Measurements from ENCODE around the gene P2RY6. TPM values are rescaled to one million over a fixed set of nuclear protein-coding genes. Genes with fewer than 3 reads are reported as not detected.

Gene P2RY6
- total RNA-seq, 2 donors from 2014 or later: 0.31 to 0.37 TPM

DNA sequence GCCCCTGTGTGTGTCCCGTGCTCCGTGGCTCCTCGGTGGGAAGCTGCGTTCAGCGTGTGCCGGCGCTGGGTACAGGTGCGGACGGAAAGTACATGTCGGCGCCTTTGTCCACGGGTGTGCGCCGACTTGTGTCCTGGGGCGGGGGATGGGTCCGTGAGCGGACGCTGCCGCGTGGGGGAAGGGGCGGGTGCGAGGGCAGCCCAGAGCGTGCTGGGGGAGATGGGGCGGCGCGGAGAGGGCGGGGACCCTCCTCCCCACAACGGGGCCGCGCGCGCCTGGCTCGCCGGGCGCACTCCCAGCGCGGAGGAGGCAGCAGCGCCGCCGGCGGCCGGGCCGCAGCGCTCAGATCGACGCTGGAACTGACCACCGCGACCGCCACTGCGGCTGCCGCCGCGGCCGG lies 70.5 kb downstream of the P2RY6 start:
- Histone ChIP-seq H3K4me1 (ENCODE audit: control insufficient read depth, insufficient read depth, low read length) (no peaks in the 10 kb centered on the region), H3K9me3 (ENCODE audit: control insufficient read depth, low read length) (no peaks in the 10 kb centered on the region), H3K4me3 (ENCODE audit: low read length) (peak overlapping the region; percentile 3), H3K36me3 (ENCODE audit: control insufficient read depth, insufficient read depth, low read length) (no peaks in the 10 kb centered on the region), H3K27me3 (ENCODE audit: control insufficient read depth, insufficient read depth, low read length, poor library complexity, severe bottlenecking) (peaks cover 9% of the 10 kb centered on the region), H3K9ac (ENCODE audit: extremely low read depth, low read length, poor library complexity, severe bottlenecking) (no peak overlapping the region), H3K27ac (ENCODE audit: low read depth, low read length) (no peak overlapping the region)
- Mint-ChIP-seq H3K36me3 (ENCODE audit: low read depth) (peaks cover 9% of the 10 kb centered on the region), H3K9me3 (no peaks in the 10 kb centered on the region), H3K4me1 (peaks cover 7% of the 10 kb centered on the region), H3K4me3 (peak overlapping the region; percentile 51), H3K27ac (no peak overlapping the region), H3K27me3 (ENCODE audit: insufficient read depth) (peaks cover 33% of the 10 kb centered on the region)
- no peak for DNase-seq
- TF ChIP-seq, protein P1, sequence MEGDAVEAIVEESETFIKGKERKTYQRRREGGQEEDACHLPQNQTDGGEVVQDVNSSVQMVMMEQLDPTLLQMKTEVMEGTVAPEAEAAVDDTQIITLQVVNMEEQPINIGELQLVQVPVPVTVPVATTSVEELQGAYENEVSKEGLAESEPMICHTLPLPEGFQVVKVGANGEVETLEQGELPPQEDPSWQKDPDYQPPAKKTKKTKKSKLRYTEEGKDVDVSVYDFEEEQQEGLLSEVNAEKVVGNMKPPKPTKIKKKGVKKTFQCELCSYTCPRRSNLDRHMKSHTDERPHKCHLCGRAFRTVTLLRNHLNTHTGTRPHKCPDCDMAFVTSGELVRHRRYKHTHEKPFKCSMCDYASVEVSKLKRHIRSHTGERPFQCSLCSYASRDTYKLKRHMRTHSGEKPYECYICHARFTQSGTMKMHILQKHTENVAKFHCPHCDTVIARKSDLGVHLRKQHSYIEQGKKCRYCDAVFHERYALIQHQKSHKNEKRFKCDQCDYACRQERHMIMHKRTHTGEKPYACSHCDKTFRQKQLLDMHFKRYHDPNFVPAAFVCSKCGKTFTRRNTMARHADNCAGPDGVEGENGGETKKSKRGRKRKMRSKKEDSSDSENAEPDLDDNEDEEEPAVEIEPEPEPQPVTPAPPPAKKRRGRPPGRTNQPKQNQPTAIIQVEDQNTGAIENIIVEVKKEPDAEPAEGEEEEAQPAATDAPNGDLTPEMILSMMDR (conservative IDR thresholded peaks at IDR 0.05): peak; percentile 46
- 11 to 22% methylated on average over 11 to 54 of the region's 54 CpGs for WGBS, 2 experiments (ENCODE audit: insufficient coverage in 1 of 2, insufficient read length in 1 of 2)

DNA sequence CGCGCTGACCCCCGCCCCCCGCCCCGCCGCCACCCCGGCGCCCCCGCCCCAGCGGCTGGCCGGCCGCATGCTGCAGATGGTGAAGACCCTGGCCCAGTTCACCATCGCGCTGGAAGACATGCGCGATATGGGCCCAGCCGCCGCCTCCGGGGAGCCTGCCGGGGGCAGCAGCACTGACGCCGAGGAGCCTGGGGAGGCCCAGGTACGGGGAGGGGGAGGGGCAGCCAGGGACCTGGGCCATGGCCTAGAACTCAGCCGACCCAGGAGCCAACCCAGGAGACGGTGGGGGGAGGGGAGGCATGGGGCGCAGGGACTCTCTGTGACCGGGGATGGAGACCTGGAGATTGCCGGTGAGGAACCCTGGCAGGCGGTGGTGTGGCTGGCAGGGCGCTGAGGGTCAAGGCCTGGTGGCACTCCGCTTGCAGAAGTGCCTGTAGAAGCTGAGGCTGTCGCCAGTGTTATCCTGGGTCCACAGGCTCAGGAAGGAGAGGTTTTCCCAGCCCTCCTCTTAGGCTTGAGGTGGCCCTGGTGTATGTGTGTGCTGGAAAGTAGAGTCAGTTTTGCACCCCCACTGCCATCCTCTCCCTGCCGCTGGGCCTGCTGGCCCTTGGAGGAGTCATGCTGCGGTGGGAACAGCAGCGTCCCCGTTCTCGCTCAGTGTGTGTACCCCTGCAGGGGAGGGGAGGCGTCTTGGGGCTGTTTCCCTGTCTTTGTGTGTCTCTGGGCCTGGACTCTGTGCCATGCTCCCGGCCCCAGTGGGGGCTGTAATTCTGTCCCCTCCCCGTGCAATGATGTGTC lies 71.1 kb downstream of the P2RY6 start:
- H3K27ac ChIP-seq (ENCODE audit: low read depth, low read length): no peak overlapping the region
- Mint-ChIP-seq H3K36me3 (ENCODE audit: low read depth) (peaks cover 12% of the 10 kb centered on the region), H3K9me3 (no peaks in the 10 kb centered on the region), H3K4me3 (peak overlapping the region; percentile 51), H3K27ac (no peak overlapping the region), H3K4me1 (peaks cover 7% of the 10 kb centered on the region), H3K27me3 (ENCODE audit: insufficient read depth) (peaks cover 33% of the 10 kb centered on the region)
- no peaks in the 10 kb centered on the region for H3K4me1 ChIP-seq (ENCODE audit: control insufficient read depth, insufficient read depth, low read length)
- 38 to 52% methylated on average over 17 to 40 of the region's 40 CpGs for WGBS, 2 experiments (ENCODE audit: insufficient coverage in 1 of 2, insufficient read length in 1 of 2)
- H3K36me3 ChIP-seq (ENCODE audit: control insufficient read depth, insufficient read depth, low read length): no peaks in the 10 kb centered on the region
- H3K9ac ChIP-seq (ENCODE audit: extremely low read depth, low read length, poor library complexity, severe bottlenecking): no peak overlapping the region
- no peak overlapping the region for H3K4me3 ChIP-seq (ENCODE audit: low read length)
- peak; percentile 80 for DNase-seq
- H3K27me3 ChIP-seq (ENCODE audit: control insufficient read depth, insufficient read depth, low read length, poor library complexity, severe bottlenecking): peaks cover 9% of the 10 kb centered on the region
- TF ChIP-seq, protein P1 (conservative IDR thresholded peaks at IDR 0.05): no peak
- H3K9me3 ChIP-seq (ENCODE audit: control insufficient read depth, low read length): no peaks in the 10 kb centered on the region

DNA sequence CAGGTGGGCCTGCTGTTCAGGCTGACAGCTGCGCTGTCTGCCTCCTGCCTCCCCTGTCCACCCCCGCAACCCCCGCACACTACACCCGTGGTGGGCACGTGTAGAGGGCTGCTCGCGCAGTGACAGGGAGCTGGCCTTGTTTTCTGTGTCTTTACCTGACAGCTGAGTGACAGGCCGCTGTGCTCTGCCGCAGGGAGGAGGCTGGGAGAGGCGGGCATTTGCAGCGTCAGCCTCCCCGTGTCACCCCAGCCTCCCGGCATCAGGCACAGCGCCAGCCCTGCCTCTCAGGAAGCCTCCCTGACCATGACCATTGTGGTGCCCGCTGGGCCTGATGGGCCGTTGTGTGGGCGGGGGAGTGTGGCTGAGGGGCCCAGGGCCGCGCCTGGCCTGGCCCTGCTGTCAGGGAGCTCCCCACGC lies 72.1 kb downstream of the P2RY6 start:
- H3K27me3 ChIP-seq (ENCODE audit: control insufficient read depth, insufficient read depth, low read length, poor library complexity, severe bottlenecking): peaks cover 9% of the 10 kb centered on the region
- WGBS, 2 experiments (ENCODE audit: insufficient coverage in 1 of 2, insufficient read length in 1 of 2): 91 to 96% methylated on average over 14 to 20 of the region's 20 CpGs
- Mint-ChIP-seq H3K27ac (no peak overlapping the region), H3K9me3 (no peaks in the 10 kb centered on the region), H3K4me3 (no peak overlapping the region), H3K4me1 (peaks cover 7% of the 10 kb centered on the region), H3K27me3 (ENCODE audit: insufficient read depth) (peaks cover 33% of the 10 kb centered on the region), H3K36me3 (ENCODE audit: low read depth) (peaks cover 14% of the 10 kb centered on the region)
- H3K4me3 ChIP-seq (ENCODE audit: low read length): no peak overlapping the region
- H3K4me1 ChIP-seq (ENCODE audit: control insufficient read depth, insufficient read depth, low read length): no peaks in the 10 kb centered on the region
- DNase-seq: no peak
- TF ChIP-seq, protein P1 (conservative IDR thresholded peaks at IDR 0.05): no peak
- no peak overlapping the region for H3K27ac ChIP-seq (ENCODE audit: low read depth, low read length)
- no peak overlapping the region for H3K9ac ChIP-seq (ENCODE audit: extremely low read depth, low read length, poor library complexity, severe bottlenecking)
- H3K36me3 ChIP-seq (ENCODE audit: control insufficient read depth, insufficient read depth, low read length): no peaks in the 10 kb centered on the region
- no peaks in the 10 kb centered on the region for H3K9me3 ChIP-seq (ENCODE audit: control insufficient read depth, low read length)
